IMR-90 (cell line): ENCODE results near the gene GOLGA8K. TPM values are rescaled to one million over a fixed set of nuclear protein-coding genes. Genes with fewer than 3 reads are reported as not detected.
"Not testable (repeated sequence)": the region's sequence is repeated elsewhere in the genome, so short reads cannot be mapped to it uniquely, and the experiment has no call there.

Source experiments
- ATAC-seq: fragments of 200-7000 bp; cut with Tn5 transposase; 2 replicates; pipeline ENCODE4 v1.9.1; 2020; ENCODE audit warnings: low read depth, mild to moderate bottlenecking, moderate library complexity
- BruUV-seq: library from RNA; stranded (reverse); fragments of 400-500 nt; replicated peaks from 2 replicates; lab custom pipeline; 2021; lab: Mats Ljungman, UMichigan
- CTCF ChIA-PET: fragments of 300-600 bp; formaldehyde crosslinking; extraction: SDS; loops from one replicate; lab custom pipeline; 2021; ENCODE audit warnings: antibody characterized with exemption; lab: Yijun Ruan, JAX
- POLR2A ChIA-PET: fragments of 300-600 bp; sonication (Branson Sonifier 250); formaldehyde crosslinking; loops from one replicate; lab custom pipeline; 2022; ENCODE audit warnings: antibody characterized with exemption; ENCODE audit not compliant: unreplicated experiment; lab: Charles Lee
- DNase-seq: peaks from one replicate; pipeline ENCODE4 v3.0.0; 2013
- H2AFZ ChIP-seq: replicated peaks from 2 replicates; pipeline ENCODE3; 2013; ENCODE audit warnings: low read length, mild to moderate bottlenecking; ENCODE audit not compliant: poor library complexity
- H2AK5ac ChIP-seq: 2 replicates; pipeline ENCODE4 v1.6.1; 2013; ENCODE audit warnings: low read depth, low read length, inconsistent platforms
- H2AK9ac ChIP-seq: replicated peaks from 2 replicates; pipeline ENCODE3; 2013; ENCODE audit warnings: mild to moderate bottlenecking, low read depth, low read length, moderate library complexity; ENCODE audit not compliant: poor library complexity
- H2BK120ac ChIP-seq: 2 replicates; pipeline ENCODE4 v1.6.1; 2013; ENCODE audit warnings: low read depth, low read length, inconsistent platforms
- H2BK15ac ChIP-seq: 3 replicates; pipeline ENCODE4 v1.6.1; 2013; ENCODE audit warnings: low read depth, low read length, inconsistent platforms
- H2BK20ac ChIP-seq: 2 replicates; pipeline ENCODE4 v1.6.1; 2013; ENCODE audit warnings: low read depth, mild to moderate bottlenecking, inconsistent platforms, low read length, moderate library complexity
- H2BK5ac ChIP-seq: 2 replicates; pipeline ENCODE4 v1.6.1; 2013; ENCODE audit warnings: mild to moderate bottlenecking, low read depth, low read length, inconsistent platforms; ENCODE audit not compliant: poor library complexity, severe bottlenecking
- H3K14ac ChIP-seq: replicated peaks from 2 replicates; pipeline ENCODE4 v1.6.1; 2013; ENCODE audit warnings: low read depth, low read length, inconsistent platforms
- H3K18ac ChIP-seq: 2 replicates; pipeline ENCODE4 v1.6.1; 2013; ENCODE audit warnings: low read depth, low read length, control low read depth
- H3K23ac ChIP-seq: 2 replicates; pipeline ENCODE4 v1.6.1; 2013; ENCODE audit warnings: low read depth, low read length, inconsistent platforms
- H3K27ac ChIP-seq: 2 replicates; pipeline ENCODE4 v1.5.1; 2013; ENCODE audit warnings: mild to moderate bottlenecking, control low read depth, low read length; ENCODE audit not compliant: insufficient read depth
- H3K27me3 ChIP-seq: 2 replicates; pipeline ENCODE4 v1.6.1; 2013; ENCODE audit warnings: low read length; ENCODE audit not compliant: control insufficient read depth, insufficient read depth
- H3K36me3 ChIP-seq: 2 replicates; pipeline ENCODE4 v1.6.1; 2013; ENCODE audit warnings: low read length, mixed read lengths; ENCODE audit not compliant: control insufficient read depth, insufficient read depth
- H3K4ac ChIP-seq: 2 replicates; pipeline ENCODE4 v1.6.1; 2013; ENCODE audit warnings: low read depth, low read length, inconsistent platforms
- H3K4me1 ChIP-seq: 2 replicates; pipeline ENCODE4 v1.6.1; 2013; ENCODE audit warnings: low read length, mixed read lengths; ENCODE audit not compliant: control insufficient read depth, insufficient read depth
- H3K4me2 ChIP-seq: 2 replicates; pipeline ENCODE4 v1.6.1; 2013; ENCODE audit warnings: low read depth, mild to moderate bottlenecking, control low read depth, low read length, moderate library complexity
- H3K4me3 ChIP-seq: 2 replicates; pipeline ENCODE4 v1.5.1; 2013; ENCODE audit warnings: low read depth, mild to moderate bottlenecking, control low read depth, low read length, moderate library complexity; ENCODE audit not compliant: insufficient read depth
- H3K56ac ChIP-seq: 2 replicates; pipeline ENCODE4 v1.6.1; 2013; ENCODE audit warnings: low read length, inconsistent platforms; ENCODE audit not compliant: insufficient read depth; ENCODE audit errors: extremely low read depth
- H3K79me1 ChIP-seq, 2 experiments: 2 replicates each; pipeline ENCODE4 v1.6.1; 2013; ENCODE audit warnings: low read length in 2 of 2, inconsistent platforms in 1 of 2, low read depth in 1 of 2
- H3K9ac ChIP-seq: 2 replicates; pipeline ENCODE4 v1.6.1; 2013; ENCODE audit warnings: low read depth, low read length, control low read depth
- H3K9me1 ChIP-seq: 2 replicates; pipeline ENCODE4 v1.6.1; 2013; ENCODE audit warnings: low read length, inconsistent platforms; ENCODE audit not compliant: insufficient read depth
- H3K9me3 ChIP-seq: 2 replicates; pipeline ENCODE4 v1.6.1; 2013; ENCODE audit warnings: low read length; ENCODE audit not compliant: control insufficient read depth, insufficient read depth
- H4K20me1 ChIP-seq: 2 replicates; pipeline ENCODE4 v1.6.1; 2013; ENCODE audit warnings: low read length, inconsistent platforms; ENCODE audit not compliant: insufficient read depth
- H4K5ac ChIP-seq: 2 replicates; pipeline ENCODE4 v1.6.1; 2013; ENCODE audit warnings: mild to moderate bottlenecking, low read depth, low read length, control low read depth
- H4K8ac ChIP-seq, 2 experiments: 2 replicates each; pipeline ENCODE4 v1.6.1; 2013; ENCODE audit warnings: low read depth in 2 of 2, low read length in 2 of 2, control low read depth in 1 of 2, inconsistent platforms in 1 of 2
- H4K91ac ChIP-seq: 2 replicates; pipeline ENCODE4 v1.6.1; 2013; ENCODE audit warnings: low read depth, low read length, inconsistent platforms; ENCODE audit not compliant: insufficient read depth
- WGBS, 2 experiments: methylation state at CpG; one replicate each; pipeline versions ENCODE4 v1.1.5 to v1.1.7; 2013; ENCODE audit warnings: missing lambda C conversion rate in 2 of 2; ENCODE audit not compliant: insufficient read length in 1 of 2; ENCODE audit errors: extremely low coverage in 2 of 2; 5-methylcytosine and 5-hydroxymethylcytosine counted together
- dilution Hi-C: fragments of 300-500 bp; cut with HindIII; formaldehyde crosslinking; loops from one replicate; pipeline ENCODE4 v1.14.3; 2018; ENCODE audit warnings: low sequenced_read_pairs; ENCODE audit not compliant: unreplicated experiment
- in situ Hi-C: fragments of 300-500 bp; cut with MboI; formaldehyde crosslinking; loops from 3 replicates; pipeline ENCODE4 v1.14.3; 2019; ENCODE audit warnings: low sequenced_read_pairs, inconsistent platforms, mixed read lengths
- intact Hi-C: fragments of 100-400 bp; cut with micrococcal nuclease; formaldehyde crosslinking; loops from 2 replicates; pipeline ENCODE4 v1.10.0; 2022
- polyA plus RNA-seq, 3 experiments: library from polyadenylated mRNA; depleted of rRNA; stranded (reverse); fragments of >200 nt; gene quantifications; 2 replicates each; pipeline ENCODE4 v1.2.3, GENCODE V29; 2012; ENCODE audit warnings: low replicate concordance in 1 of 3
- total RNA-seq: library from RNA; depleted of rRNA; stranded (reverse); fragments of >200 nt; gene quantifications from 2 replicates; pipeline ENCODE4 v1.2.3, GENCODE V29; 2012

Gene GOLGA8K
- total and polyA plus RNA-seq, 2 of the 4 experiments (the other 2 are of a cell fraction), result not detected

DNA sequence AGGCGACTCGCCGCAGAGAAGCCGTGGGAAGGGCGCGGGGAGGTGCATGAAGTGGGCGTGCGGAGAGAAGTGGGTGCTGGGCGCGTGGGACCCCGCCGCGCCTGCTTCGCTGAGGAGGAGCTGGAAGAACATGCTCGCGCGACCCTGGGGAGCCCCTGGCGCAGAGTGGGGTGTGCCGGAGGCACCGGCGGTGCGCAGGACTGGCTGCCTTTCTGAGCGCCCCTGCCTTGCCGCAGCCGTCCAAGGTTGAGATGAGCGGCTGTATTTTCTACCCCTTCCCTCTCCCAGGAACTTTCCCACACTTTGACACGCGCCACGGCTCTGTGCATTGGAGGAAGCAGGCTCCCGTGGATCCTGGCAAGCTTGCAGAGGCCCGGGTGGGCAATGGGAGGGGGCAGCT is 56.1 kb downstream of the GOLGA8K start:
- H4K5ac ChIP-seq, H3K56ac ChIP-seq, H4K8ac ChIP-seq, H3K18ac ChIP-seq, H3K14ac ChIP-seq, H2AFZ ChIP-seq, intact Hi-C loops, in situ Hi-C loops, H2BK120ac ChIP-seq, DNase-seq, H3K9me3 ChIP-seq, ATAC-seq, CTCF ChIA-PET, H3K36me3 ChIP-seq, H4K20me1 ChIP-seq, BruUV-seq, H3K4me3 ChIP-seq, H3K9me1 ChIP-seq, H3K79me1 ChIP-seq, H2BK15ac ChIP-seq, H3K4ac ChIP-seq, H2BK20ac ChIP-seq, H3K27ac ChIP-seq, H3K4me1 ChIP-seq, H4K91ac ChIP-seq, H2AK5ac ChIP-seq, dilution Hi-C loops, H3K27me3 ChIP-seq, POLR2A ChIA-PET, H2BK5ac ChIP-seq, H3K9ac ChIP-seq, H3K23ac ChIP-seq, H2AK9ac ChIP-seq, H3K4me2 ChIP-seq: not testable (repeated sequence)
- no CpG with 5 or more reads among the region's 31 CpGs for WGBS, 2 experiments

DNA sequence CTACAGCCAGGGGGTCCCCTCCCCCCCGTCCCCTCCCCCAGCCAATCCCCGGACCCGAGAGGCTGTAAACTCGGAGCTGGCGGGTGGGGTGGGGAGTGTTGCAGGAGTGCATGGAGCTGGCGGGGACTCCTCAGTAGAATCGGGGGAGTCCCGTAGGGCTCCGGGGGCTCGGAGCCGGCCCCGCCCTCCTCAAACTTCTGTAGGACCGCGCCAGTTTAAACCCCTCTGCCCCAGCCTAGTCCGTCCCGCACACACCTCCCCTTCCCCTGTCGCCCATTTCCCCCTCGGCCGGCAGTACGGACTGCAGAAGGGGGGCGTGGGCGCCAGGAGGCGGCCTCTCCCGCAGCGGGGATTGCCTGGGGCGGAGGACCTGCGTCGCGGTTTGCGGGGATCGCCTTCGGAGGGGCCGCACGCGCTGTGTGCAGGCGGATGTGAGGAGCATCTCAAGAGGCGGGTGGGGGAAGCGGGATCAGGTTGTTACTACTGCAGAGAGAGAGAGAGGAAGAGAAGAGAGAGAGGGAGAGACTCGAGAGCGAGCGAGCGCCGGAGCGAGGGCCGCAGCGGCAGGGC is 57.0 kb downstream of the GOLGA8K start:
- H3K9me1 ChIP-seq, H2BK120ac ChIP-seq, CTCF ChIA-PET, H3K4me1 ChIP-seq, H2BK20ac ChIP-seq, ATAC-seq, H3K4ac ChIP-seq, H3K27me3 ChIP-seq, H3K14ac ChIP-seq, H3K36me3 ChIP-seq, DNase-seq, H4K20me1 ChIP-seq, H3K27ac ChIP-seq, BruUV-seq, H4K8ac ChIP-seq, H4K91ac ChIP-seq, H2AK9ac ChIP-seq, H2BK15ac ChIP-seq, H3K4me2 ChIP-seq, H2AFZ ChIP-seq, H3K9ac ChIP-seq, H3K9me3 ChIP-seq, H3K18ac ChIP-seq, H3K56ac ChIP-seq, H4K5ac ChIP-seq, H3K23ac ChIP-seq, POLR2A ChIA-PET, dilution Hi-C loops, in situ Hi-C loops, H3K79me1 ChIP-seq, H2AK5ac ChIP-seq, H2BK5ac ChIP-seq, H3K4me3 ChIP-seq, intact Hi-C loops: not testable (repeated sequence)
- no CpG with 5 or more reads among the region's 46 CpGs for WGBS, 2 experiments
